ENCODE data around the gene AKT3. TPM values are rescaled to one million over a fixed set of nuclear protein-coding genes. Genes with fewer than 3 reads are reported as not detected.

AKT3 gene
- total RNA-seq, 1 donor from 2014 or later: 61.9 TPM

- intact Hi-C loops (cut with DNase I): no loop called here
- Histone ChIP-seq H3K27ac (no peak overlapping the region), H3K4me1 (peaks cover 14% of the 10 kb centered on the region), H3K36me3 (no peaks in the 10 kb centered on the region), H3K9me3 (no peaks in the 10 kb centered on the region), H3K27me3 (no peaks in the 10 kb centered on the region), H3K4me3 (no peak overlapping the region)
- no peak for DNase-seq (ENCODE audit: extremely low spot score in 2 of 2)
- TF ChIP-seq CTCF (IDR thresholded peaks at IDR 0.05) (no peak), POLR2AphosphoS5 (IDR thresholded peaks at IDR 0.05; ENCODE audit: insufficient read depth in 1 of 2, low read depth in 1 of 2) (no peak), POLR2A (IDR thresholded peaks at IDR 0.05) (no peak)
These were observed 362.9 kb downstream of the AKT3 start for GRCh38 chr1:243487036-243487648.

- no peak for DNase-seq (ENCODE audit: extremely low spot score in 2 of 2)
- Histone ChIP-seq H3K9me3 (no peaks in the 10 kb centered on the region), H3K4me1 (peaks cover 23% of the 10 kb centered on the region), H3K27ac (no peak overlapping the region), H3K36me3 (no peaks in the 10 kb centered on the region), H3K27me3 (no peaks in the 10 kb centered on the region), H3K4me3 (no peak overlapping the region)
- intact Hi-C loops (cut with DNase I): no loop called here
- TF ChIP-seq POLR2A (IDR thresholded peaks at IDR 0.05): no peak
- TF ChIP-seq CTCF (IDR thresholded peaks at IDR 0.05): no peak
- no peak for TF ChIP-seq POLR2AphosphoS5 (IDR thresholded peaks at IDR 0.05; ENCODE audit: insufficient read depth in 1 of 2, low read depth in 1 of 2)
These were observed 366.1 kb downstream of the AKT3 start for GRCh38 chr1:243483952-243484351.

- intact Hi-C loops (cut with DNase I): no loop called here
- no peak for DNase-seq (ENCODE audit: extremely low spot score in 2 of 2)
- no peak for TF ChIP-seq POLR2AphosphoS5 (IDR thresholded peaks at IDR 0.05; ENCODE audit: insufficient read depth in 1 of 2, low read depth in 1 of 2)
- no peak for TF ChIP-seq CTCF (IDR thresholded peaks at IDR 0.05)
- TF ChIP-seq POLR2A (IDR thresholded peaks at IDR 0.05): no peak
- Histone ChIP-seq H3K4me1 (peaks cover 23% of the 10 kb centered on the region), H3K27ac (peak overlapping the region; percentile 0), H3K9me3 (no peaks in the 10 kb centered on the region), H3K36me3 (no peaks in the 10 kb centered on the region), H3K4me3 (peak overlapping the region; percentile 37 to 38), H3K27me3 (no peaks in the 10 kb centered on the region)
These were observed 366.8 kb downstream of the AKT3 start for GRCh38 chr1:243483071-243483771.

- H3K36me3 ChIP-seq: no peaks in the 10 kb centered on the region
- H3K9me3 ChIP-seq: no peaks in the 10 kb centered on the region
- peak overlapping the region; percentile 0 for H3K27ac ChIP-seq
- H3K4me3 ChIP-seq: peak overlapping the region; percentile 37 to 38
- DNase-seq (ENCODE audit: extremely low spot score in 2 of 2): no peak
- intact Hi-C loops (cut with DNase I): no loop called here
- TF ChIP-seq POLR2A (IDR thresholded peaks at IDR 0.05) (no peak), CTCF (IDR thresholded peaks at IDR 0.05) (no peak), POLR2AphosphoS5 (IDR thresholded peaks at IDR 0.05; ENCODE audit: insufficient read depth in 1 of 2, low read depth in 1 of 2) (peak in 1 of 2 donors; percentile 24)
- peaks cover 23% of the 10 kb centered on the region for H3K4me1 ChIP-seq
- H3K27me3 ChIP-seq: no peaks in the 10 kb centered on the region
These were observed 367.7 kb downstream of the AKT3 start for GRCh38 chr1:243482141-243483022.

Measured in vagina (tissue), 2 donors.